Aorta (tissue), 5 donors: ENCODE results near the gene WDR35. TPM values are rescaled to one million over a fixed set of nuclear protein-coding genes. Genes with fewer than 3 reads are reported as not detected.

ENCODE experiments used
- ATAC-seq: fragments of 200-7000 bp; cut with Tn5 transposase; one replicate; pipeline ENCODE4 v1.9.1; 2022; ENCODE audit warnings: moderate library complexity; ENCODE audit not compliant: low FRiP score
- DNase-seq, 2 donors: peaks; one replicate each; pipeline ENCODE4 v3.0.0-alpha.2; 2020
- H3K27ac ChIP-seq, 2 donors: one replicate each; pipeline ENCODE4 v1.5.1; 2013; ENCODE audit warnings: low read length in 2 of 2, mild to moderate bottlenecking in 2 of 2, moderate library complexity in 2 of 2, control low read depth in 1 of 2, inconsistent platforms in 1 of 2, low read depth in 1 of 2
- H3K27me3 ChIP-seq, 2 donors: one replicate each; pipeline ENCODE4 v1.6.1; 2013; ENCODE audit warnings: control low read depth in 1 of 2, low read length in 1 of 2, mild to moderate bottlenecking in 1 of 2, moderate library complexity in 1 of 2; ENCODE audit not compliant: insufficient read depth in 2 of 2, control insufficient read depth in 1 of 2
- H3K36me3 ChIP-seq, 2 donors: one replicate each; pipeline ENCODE4 v1.6.1; 2013; ENCODE audit warnings: control low read depth in 1 of 2, low read length in 1 of 2, mild to moderate bottlenecking in 1 of 2; ENCODE audit not compliant: insufficient read depth in 2 of 2, control insufficient read depth in 1 of 2
- H3K4me1 ChIP-seq, 2 donors: one replicate each; pipeline ENCODE4 v1.6.1; 2013; ENCODE audit warnings: low read length in 2 of 2, control low read depth in 1 of 2, mild to moderate bottlenecking in 1 of 2, moderate library complexity in 1 of 2; ENCODE audit not compliant: insufficient read depth in 2 of 2, control insufficient read depth in 1 of 2
- H3K4me3 ChIP-seq, 2 donors: one replicate each; pipeline ENCODE4 v1.5.1; 2013; ENCODE audit warnings: low read length in 2 of 2, control low read depth in 1 of 2, mild to moderate bottlenecking in 1 of 2
- H3K9me3 ChIP-seq: one replicate; pipeline ENCODE4 v1.6.1; 2013; ENCODE audit warnings: mild to moderate bottlenecking, low read length; ENCODE audit not compliant: control insufficient read depth
- WGBS, 2 donors: extraction: QIAGEN DNeasy Blood & Tissue Kit; methylation state at CpG; one replicate each; pipeline ENCODE4 v1.1.7; 2013; 5-methylcytosine and 5-hydroxymethylcytosine counted together
- intact Hi-C, 2 donors: fragments of 100-400 bp; cut with DNase I; formaldehyde crosslinking; loops; one replicate each; pipeline versions ENCODE4 v1.14.2 to v1.15.0; 2022
- polyA plus RNA-seq, 2 donors: library from polyadenylated mRNA; stranded (reverse); fragments of 200-250 nt; gene quantifications; one replicate each; pipeline ENCODE4 v1.2.3, GENCODE V29; 2013
- total RNA-seq, 2 donors: library from RNA; stranded (reverse); fragmentation: NEBNext Ultra II Directional; extraction: Animal tissue kit (Norgen Biotek cat#: 25700); gene quantifications; one replicate each; pipeline ENCODE4 v1.2.1, GENCODE V29; 2021
- donor health status: healthy with polysubstance abuse.
- donor health status: Bipolar disorder and iron deficiency.
- donor health status: DM: no; HTN: no; CAD: no.
- donor health status: DM: no; HTN: no; CAD: no.
- donor health status: DM: yes; HTN: yes; CAD: no.

The WDR35 gene
- total and polyA plus RNA-seq, 4 donors, result 1.9 to 9.8 (median 6.7) TPM

- Histone ChIP-seq H3K4me1 (no peaks in the 10 kb centered on the region), H3K27ac (peak overlapping the region; percentile 49 to 68), H3K4me3 (no peak overlapping the region), H3K9me3 (no peaks in the 10 kb centered on the region), H3K27me3 (no peaks in the 10 kb centered on the region), H3K36me3 (peaks cover 2 to 7% of the 10 kb centered on the region in 2 donors)
- peak; percentile 41 for ATAC-seq
- WGBS, 2 donors, result 20 to 32% methylated on average over 4 of the region's 4 CpGs
- no peak for DNase-seq
- intact Hi-C loops, result no loop called here
These were observed 37.4 kb upstream of the WDR35 start for GRCh38 chr2:20027260-20027677.

GRCh38 chr2:20025065-20025786 is 35.3 kb upstream of the WDR35 start:
- Histone ChIP-seq H3K27me3 (no peaks in the 10 kb centered on the region), H3K36me3 (peaks cover 2 to 3% of the 10 kb centered on the region in 2 donors), H3K4me3 (no peak overlapping the region), H3K9me3 (no peaks in the 10 kb centered on the region), H3K4me1 (no peaks in the 10 kb centered on the region), H3K27ac (no peak overlapping the region)
- WGBS, 2 donors, result 91 to 96% methylated on average over 3 of the region's 3 CpGs
- intact Hi-C loops, result no loop called here
- ATAC-seq, result no peak
- no peak for DNase-seq

- ATAC-seq (no peak), DNase-seq (no peak)
- no peaks in the 10 kb centered on the region for H3K9me3 ChIP-seq
- no peak overlapping the region for H3K27ac ChIP-seq
- no peak overlapping the region for H3K4me3 ChIP-seq
- intact Hi-C loops, result no loop called here
- 95% methylated on average over 4 of the region's 4 CpGs for WGBS, 2 donors
- H3K27me3 ChIP-seq, result no peaks in the 10 kb centered on the region
- peaks cover under 1 to 3% of the 10 kb centered on the region in 2 donors for H3K36me3 ChIP-seq
- no peaks in the 10 kb centered on the region for H3K4me1 ChIP-seq
These were observed 33.8 kb upstream of the WDR35 start for GRCh38 chr2:20023688-20024087.

DNA sequence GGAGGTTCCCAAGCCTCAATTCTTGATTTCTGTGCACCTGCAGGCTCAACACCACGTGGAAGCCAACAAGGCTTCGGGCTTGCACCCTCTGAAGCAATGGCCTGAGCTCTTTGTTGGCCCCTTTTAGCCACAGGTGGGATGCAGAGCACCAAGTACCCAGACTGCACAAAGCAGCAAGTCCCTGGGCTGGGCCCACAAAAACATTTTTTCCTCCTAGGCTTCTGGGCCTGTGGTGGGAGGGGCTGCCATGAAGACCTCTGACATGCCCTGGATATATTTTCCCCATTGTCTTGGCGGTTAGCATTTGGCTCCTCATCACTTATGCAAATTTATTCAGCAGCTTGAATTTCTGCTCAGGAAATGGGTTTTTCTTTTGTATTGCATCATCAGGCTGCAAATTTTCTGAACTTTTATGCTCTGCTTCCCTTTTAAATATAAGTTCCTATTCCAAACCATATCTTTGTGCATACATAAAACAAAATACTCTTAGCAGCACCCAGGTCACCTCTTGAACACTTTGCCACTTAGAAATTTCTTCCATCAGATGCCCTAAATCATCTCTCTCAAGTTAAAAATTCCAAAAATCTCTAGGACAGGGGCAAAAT is 31.6 kb upstream of the WDR35 start:
- no peak for DNase-seq
- Histone ChIP-seq H3K4me1 (no peaks in the 10 kb centered on the region), H3K4me3 (no peak overlapping the region), H3K27ac (no peak overlapping the region), H3K9me3 (no peaks in the 10 kb centered on the region), H3K36me3 (no peaks in the 10 kb centered on the region), H3K27me3 (no peaks in the 10 kb centered on the region)
- intact Hi-C loops, result no loop called here
- 83 to 92% methylated on average over 3 of the region's 3 CpGs for WGBS, 2 donors
- no peak for ATAC-seq

- H3K27me3 ChIP-seq, result no peaks in the 10 kb centered on the region
- WGBS, 2 donors, result 78 to 86% methylated on average over 4 of the region's 4 CpGs
- H3K27ac ChIP-seq, result no peak overlapping the region
- H3K4me1 ChIP-seq, result no peaks in the 10 kb centered on the region
- H3K9me3 ChIP-seq, result no peaks in the 10 kb centered on the region
- DNase-seq (no peak), ATAC-seq (no peak)
- intact Hi-C loops, result no loop called here
- no peaks in the 10 kb centered on the region for H3K36me3 ChIP-seq
- no peak overlapping the region for H3K4me3 ChIP-seq
These were observed 29.8 kb upstream of the WDR35 start for GRCh38 chr2:20019747-20020146.

DNA sequence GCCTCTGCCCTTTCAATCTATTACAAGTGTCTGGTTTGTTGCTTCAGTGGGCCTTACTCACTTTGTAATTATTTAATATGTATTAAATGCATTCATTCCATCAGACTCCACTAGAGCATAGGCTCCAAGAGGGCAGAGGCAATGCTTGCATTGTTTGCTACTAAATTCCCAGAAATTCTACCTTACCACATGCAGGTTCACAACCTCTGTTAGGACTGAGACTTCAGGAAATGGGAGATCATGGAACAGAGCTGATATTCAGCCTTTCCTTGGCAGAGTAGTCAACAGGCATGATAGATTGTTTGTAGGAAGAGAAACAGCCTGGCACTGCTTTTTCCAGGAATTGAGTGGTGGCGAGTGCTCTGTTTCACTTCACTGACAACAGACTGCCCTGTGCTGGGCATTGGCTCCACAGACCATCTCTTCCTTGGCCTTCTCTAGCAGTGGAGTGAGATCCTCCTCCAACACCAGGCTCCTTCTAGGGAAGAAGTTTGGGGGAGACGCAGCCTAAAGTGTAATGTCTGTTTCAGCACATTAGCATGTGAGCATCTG is 28.8 kb upstream of the WDR35 start:
- WGBS, 2 donors, result 91 to 92% methylated on average over 2 of the region's 2 CpGs
- Histone ChIP-seq H3K9me3 (no peaks in the 10 kb centered on the region), H3K4me3 (no peak overlapping the region), H3K27ac (no peak overlapping the region), H3K4me1 (no peaks in the 10 kb centered on the region), H3K36me3 (no peaks in the 10 kb centered on the region), H3K27me3 (no peaks in the 10 kb centered on the region)
- ATAC-seq, result no peak
- no peak for DNase-seq
- intact Hi-C loops, result no loop called here

DNA sequence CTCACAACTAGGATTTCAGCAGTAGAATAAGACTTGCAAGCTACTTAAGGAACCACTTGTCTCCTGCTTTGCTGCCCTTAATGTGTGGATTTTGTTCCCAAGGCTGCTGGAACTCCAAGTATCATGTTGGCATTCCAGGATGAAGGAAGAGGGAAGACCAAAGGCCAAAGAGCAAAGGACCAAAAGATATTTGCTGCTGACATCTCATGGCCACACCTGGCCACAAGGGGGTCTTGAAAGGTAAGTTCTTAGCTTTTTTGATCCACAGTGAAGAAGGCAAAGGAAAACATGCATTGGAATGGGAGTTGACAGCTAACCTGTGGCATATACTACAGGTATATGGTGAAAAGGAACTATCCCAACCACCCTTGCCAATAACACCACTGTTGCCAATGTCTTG is 26.4 kb upstream of the WDR35 start:
- Histone ChIP-seq H3K27me3 (no peaks in the 10 kb centered on the region), H3K4me1 (no peaks in the 10 kb centered on the region), H3K4me3 (no peak overlapping the region), H3K36me3 (no peaks in the 10 kb centered on the region), H3K27ac (no peak overlapping the region), H3K9me3 (no peaks in the 10 kb centered on the region)
- DNase-seq (no peak), ATAC-seq (no peak)
- intact Hi-C loops, result loop anchor here in 1 of 2 donors (1.0 kb wide), 1 partner anchor 81 kb away; no protein-coding TSS in a partner anchor

- Histone ChIP-seq H3K4me1 (no peaks in the 10 kb centered on the region), H3K27me3 (no peaks in the 10 kb centered on the region), H3K4me3 (no peak overlapping the region), H3K9me3 (no peaks in the 10 kb centered on the region), H3K27ac (no peak overlapping the region), H3K36me3 (no peaks in the 10 kb centered on the region)
- ATAC-seq, result peak; percentile 69
- intact Hi-C loops, result loop anchor here (1.0 kb wide), 2 partner anchors 82 to 83 kb away; no protein-coding TSS in a partner anchor
- WGBS, 2 donors, result 13 to 16% methylated on average over 2 of the region's 2 CpGs
- DNase-seq, result no peak
These were observed 25.7 kb upstream of the WDR35 start for GRCh38 chr2:20015482-20016083.
